Measurements from ENCODE around the gene ZNF423. TPM values are rescaled to one million over a fixed set of nuclear protein-coding genes. Genes with fewer than 3 reads are reported as not detected.

The ZNF423 gene
- total RNA-seq, 1 donor from 2014 or later: 0.21 TPM

- no peak for DNase-seq (ENCODE audit: low read depth)
Observed at GRCh38 chr16:49671333-49671732, 184.6 kb downstream of the ZNF423 start.

GRCh38 chr16:49670627-49671026, 185.3 kb downstream of the ZNF423 start:
- no peak for DNase-seq (ENCODE audit: low read depth)

GRCh38 chr16:49665482-49666230, 190.3 kb downstream of the ZNF423 start:
- no peak for DNase-seq (ENCODE audit: low read depth)

DNA sequence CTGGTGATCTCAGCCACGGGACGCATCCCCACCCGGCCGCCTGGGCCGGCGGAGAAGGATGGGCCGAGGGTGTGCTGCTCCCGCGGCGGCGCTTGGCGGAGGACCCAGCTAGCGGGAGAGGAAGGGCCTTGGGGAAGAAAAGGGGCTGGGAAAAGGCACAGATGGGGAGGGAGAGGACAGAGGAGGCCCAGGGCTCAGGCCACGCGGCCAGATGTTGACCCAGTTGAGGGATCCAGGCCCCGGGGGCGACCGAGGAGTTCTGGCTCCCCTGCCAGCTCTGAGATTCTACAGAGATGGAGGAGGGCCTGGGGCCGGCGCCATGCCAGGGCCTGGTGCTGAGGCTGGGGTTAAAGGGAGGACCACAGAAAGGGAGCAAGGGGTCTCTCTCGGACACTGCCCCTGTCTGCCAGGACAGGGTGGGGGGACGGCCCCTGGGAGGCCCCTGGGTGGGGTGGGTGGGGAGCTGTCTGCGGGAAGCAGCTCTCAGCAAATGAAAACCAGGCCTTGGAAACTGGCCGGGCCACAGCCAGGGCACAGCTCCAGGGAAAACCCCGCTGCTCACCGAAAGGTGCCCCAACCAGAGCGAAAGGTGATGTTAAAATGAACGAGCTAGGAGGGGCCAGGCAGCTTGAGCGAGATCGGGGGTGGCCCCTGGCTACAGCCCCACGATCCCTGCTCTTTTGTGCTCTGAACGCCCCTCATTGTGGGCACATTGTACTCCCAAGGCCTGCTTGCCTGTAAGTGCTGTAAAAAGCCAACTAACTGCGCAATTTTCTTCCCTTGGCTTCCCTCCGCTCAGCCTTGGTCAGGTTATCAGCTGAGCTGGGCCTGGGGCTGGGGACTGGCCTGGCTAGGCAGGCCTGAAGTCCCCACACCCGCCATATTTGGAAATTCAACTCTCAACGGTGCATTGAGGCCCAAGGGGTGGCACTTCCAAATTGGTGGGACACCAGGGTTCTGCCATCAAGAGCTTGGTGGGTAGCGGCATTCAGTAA, 191.4 kb downstream of the ZNF423 start:
- DNase-seq (ENCODE audit: low read depth): no peak

GRCh38 chr16:49663081-49664065, 192.5 kb downstream of the ZNF423 start:
- DNase-seq (ENCODE audit: low read depth): no peak

DNA sequence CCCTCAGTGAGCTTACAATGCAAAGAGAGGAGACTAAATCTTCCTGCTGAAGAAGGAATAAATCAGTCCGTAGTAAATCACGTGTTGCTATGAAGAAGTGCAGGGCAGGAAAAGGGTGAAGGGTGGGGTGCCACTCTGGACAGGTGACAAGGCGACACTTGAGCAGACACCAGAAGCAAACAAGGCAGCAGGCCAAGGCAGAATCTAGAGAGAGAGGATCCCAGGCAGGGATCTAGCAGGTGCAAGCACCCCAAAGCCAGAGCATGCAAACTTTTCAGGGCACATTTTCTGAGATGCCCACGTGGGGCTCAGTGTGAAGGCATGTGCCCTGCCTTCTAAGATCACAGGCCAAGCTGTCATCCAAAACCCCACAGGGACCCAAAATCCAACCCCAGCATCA, 193.3 kb downstream of the ZNF423 start:
- DNase-seq (ENCODE audit: low read depth): no peak

- peak; percentile 3 for DNase-seq (ENCODE audit: low read depth)
Observed at GRCh38 chr16:49661465-49662187, 194.3 kb downstream of the ZNF423 start.

- DNase-seq (ENCODE audit: low read depth): no peak
Observed at GRCh38 chr16:49660626-49661025, 195.3 kb downstream of the ZNF423 start.

DNA sequence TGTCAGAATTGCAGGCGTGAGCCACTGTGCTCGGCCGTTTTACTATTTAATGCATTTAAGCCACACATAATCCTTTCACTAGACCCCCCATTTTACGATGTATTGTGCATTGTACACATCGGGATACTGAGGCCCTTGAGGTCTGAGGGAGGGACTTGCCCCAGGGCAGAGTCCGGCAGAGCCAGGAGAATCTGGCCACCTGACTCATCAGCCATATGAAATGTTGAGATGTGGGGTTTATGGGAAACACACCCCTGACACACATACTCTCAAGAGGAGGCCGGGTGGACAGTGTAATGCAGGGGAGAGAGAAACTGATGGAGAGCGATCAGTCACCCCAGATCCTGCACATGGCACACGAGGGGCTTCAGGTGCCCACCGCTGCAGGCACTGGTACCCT, 196.6 kb downstream of the ZNF423 start:
- DNase-seq (ENCODE audit: low read depth): no peak

DNA sequence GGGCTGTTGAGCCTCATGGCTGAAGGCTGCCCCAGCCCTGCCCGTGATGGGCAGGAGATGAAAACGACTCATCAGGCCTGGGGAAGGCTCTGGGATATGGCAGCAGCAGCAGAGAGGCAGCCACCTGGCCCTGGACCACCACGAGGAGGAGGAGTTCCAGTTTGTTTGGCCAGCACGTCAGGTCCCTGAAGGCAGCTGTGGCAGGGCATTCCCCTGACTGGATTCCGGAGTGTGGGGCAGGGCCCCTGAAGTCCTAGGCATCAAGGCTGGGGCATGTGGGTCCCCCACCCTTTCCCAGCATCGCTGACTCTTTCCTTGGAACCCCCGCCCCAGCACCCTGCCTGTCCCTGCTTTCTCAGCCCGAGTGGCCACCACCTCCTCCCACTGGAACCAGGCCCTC, 197.4 kb downstream of the ZNF423 start:
- DNase-seq (ENCODE audit: low read depth): peak; percentile 3

DNA sequence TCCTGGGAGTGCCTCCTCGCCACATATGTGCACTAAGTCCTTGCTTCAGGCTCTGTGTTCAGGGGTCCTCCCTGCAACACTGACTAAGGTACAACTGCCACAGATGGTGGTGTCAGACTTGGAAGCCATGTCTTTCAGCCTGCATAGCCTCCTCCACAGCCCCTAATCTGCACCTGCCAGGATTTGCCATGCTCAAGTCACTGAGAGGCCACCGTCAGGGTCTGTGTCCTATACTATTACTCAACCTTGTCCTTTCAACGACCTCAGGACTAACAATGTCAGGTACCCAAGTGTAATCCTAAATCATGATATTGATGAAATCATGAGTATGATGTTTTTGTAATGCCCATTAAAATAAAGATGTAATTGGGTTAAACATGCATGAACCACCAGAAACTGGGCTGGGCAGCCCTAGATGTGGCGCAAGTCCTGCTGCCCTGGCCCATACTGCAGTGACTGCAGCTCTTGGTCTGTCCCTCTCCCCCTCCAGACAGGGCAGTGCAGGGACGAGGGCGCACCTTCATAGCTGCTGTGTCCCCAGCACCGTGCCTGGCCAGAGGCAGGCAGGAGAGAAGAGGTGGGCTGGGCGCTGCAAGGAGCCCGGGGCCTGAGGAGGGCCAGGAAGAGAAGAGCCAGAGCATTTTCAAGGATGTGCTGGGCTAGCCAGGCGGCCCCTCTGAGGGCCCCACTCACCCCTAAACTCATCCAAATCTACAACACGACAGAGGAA, 198.0 kb downstream of the ZNF423 start:
- DNase-seq (ENCODE audit: low read depth): no peak

GRCh38 chr16:49654425-49654824, 201.5 kb downstream of the ZNF423 start:
- no peak for DNase-seq (ENCODE audit: low read depth)

GRCh38 chr16:49653577-49653976, 202.3 kb downstream of the ZNF423 start:
- DNase-seq (ENCODE audit: low read depth): no peak

DNA sequence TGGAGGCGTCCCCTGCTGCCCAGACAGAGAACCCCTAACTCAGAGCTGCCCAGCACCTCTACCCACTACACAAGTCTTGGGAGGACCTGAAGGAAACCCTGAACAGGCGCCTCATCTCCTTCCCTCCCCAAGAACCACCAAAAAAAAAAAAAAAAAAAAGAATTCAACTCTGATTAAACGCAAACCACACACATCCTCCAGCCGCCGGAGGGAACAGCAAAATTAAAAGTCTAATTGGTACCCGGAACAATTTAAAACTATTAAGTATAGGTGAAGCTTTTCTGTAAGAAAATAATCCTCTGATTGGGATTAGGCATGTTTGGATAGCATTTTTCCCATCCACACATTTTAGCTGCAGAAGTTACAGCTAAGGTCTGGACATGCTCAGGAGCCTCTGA, 202.7 kb downstream of the ZNF423 start:
- no peak for DNase-seq (ENCODE audit: low read depth)

DNA sequence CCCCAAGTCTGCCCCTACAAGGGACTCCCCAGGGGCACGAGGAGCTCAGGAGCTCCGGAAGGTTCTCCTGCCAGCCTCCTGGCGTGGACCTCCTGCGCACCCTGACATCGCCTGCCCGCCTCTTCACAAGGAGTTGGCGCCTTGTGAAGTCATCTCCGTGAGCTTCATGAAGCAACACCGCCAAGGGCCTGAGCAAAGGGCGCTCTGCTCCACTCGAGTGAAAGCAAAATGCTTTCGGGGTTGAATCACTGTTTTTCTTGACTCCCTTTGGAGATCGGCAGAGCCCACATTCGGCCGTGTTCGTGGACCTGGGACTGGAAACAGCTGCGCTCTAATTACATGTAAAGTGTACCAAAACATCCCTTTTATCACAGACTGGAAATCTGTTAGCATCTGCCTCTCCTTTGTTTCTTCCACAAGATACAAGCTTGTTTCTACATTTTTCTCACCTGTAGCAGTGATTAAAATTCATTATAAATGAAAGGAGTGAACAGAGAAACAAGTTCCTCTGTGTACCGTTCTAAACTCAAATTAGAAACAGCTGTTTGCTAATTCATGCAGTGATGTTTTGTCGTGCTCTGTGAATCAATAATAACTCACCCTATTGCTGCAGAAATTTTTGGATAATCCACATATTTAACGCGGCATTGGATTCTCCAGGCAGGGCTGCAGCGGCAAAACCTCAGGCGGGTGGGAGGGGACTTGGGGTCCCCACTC, 203.3 kb downstream of the ZNF423 start:
- no peak for DNase-seq (ENCODE audit: low read depth)

DNA sequence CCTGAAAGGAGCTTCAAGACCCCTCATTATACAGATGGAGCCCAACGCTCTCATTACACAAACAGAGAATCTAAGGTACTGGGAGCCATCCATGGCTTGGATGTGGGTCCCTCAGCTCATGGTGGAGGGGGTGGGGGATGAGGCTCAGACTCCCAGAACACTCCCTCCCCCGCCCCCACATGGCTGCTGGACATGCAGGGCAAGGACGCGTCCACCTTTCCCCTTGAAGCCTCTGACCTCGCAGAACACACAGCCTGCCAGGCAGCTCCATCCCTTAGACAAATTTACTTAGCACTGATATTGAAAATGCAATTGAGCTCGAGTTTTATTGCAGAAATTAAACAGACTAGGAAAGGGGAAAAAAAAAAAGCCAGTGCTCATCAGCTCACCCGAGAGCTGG, 203.9 kb downstream of the ZNF423 start:
- DNase-seq (ENCODE audit: low read depth): no peak

DNA sequence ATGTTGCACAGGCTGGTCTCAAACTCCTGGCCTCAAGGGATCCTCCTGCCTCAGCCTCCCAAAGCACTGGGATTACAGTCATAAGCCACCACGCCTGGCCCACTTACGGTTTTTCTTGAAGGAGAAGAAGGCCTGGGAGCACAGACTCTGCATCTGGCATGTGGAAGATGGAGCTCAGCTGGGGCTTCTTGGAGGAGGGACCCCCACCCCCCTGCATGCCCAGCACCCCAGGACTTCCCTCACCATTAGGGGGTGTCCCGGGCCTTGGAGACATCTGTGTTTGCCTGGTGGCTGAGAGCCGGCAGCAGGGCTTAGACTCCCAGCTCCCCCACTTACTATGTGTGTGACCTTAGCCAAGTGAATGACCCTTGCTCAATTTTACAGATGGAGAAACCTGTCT, 204.7 kb downstream of the ZNF423 start:
- no peak for DNase-seq (ENCODE audit: low read depth)

DNA sequence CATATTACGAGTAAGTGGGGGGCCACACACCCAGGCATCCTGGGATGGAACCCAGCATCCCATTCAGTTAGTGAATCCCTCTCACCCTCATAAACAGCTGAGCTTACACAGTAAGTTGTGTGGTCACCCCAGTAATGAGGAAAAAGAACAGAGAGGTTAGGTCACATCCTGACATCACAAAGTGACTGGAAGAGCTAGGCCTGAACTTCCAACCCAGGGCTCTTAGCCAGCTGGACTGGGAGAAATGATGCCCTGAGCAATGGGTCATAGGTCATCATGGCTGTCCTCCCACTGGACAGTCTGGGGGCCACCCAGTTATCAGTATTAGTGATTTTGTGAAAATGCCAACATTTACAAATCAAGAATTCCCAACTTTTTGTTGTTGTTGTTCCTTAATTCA, 205.3 kb downstream of the ZNF423 start:
- no peak for DNase-seq (ENCODE audit: low read depth)

Data from myocyte (in vitro differentiated cells).